HL-60 (cell line): ENCODE data around the gene ANP32D.

Source experiments
- GABPA ChIP-seq: IDR thresholded peaks from 2 replicates; pipeline ENCODE4 v1.6.1; 2012; ENCODE audit warnings: low read depth
- POLR2AphosphoS5 ChIP-seq: IDR thresholded peaks from 2 replicates; pipeline ENCODE4 v1.6.1; 2012; ENCODE audit warnings: low read depth
- SPI1 ChIP-seq: IDR thresholded peaks from 2 replicates; pipeline ENCODE4 v1.6.1; 2012; ENCODE audit warnings: low read depth, mild to moderate bottlenecking, borderline replicate concordance
- TF ChIP-seq, protein P1 (sequence below): IDR thresholded peaks from one replicate; pipeline ENCODE4 v1.5.1; 2011; ENCODE audit warnings: low read length, control low read depth, inconsistent platforms; ENCODE audit not compliant: insufficient read depth
- TF ChIP-seq, protein P2 (sequence below): IDR thresholded peaks from 2 replicates; pipeline ENCODE4 v1.6.1; 2012; ENCODE audit warnings: low read depth; ENCODE audit not compliant: insufficient replicate concordance

DNA sequence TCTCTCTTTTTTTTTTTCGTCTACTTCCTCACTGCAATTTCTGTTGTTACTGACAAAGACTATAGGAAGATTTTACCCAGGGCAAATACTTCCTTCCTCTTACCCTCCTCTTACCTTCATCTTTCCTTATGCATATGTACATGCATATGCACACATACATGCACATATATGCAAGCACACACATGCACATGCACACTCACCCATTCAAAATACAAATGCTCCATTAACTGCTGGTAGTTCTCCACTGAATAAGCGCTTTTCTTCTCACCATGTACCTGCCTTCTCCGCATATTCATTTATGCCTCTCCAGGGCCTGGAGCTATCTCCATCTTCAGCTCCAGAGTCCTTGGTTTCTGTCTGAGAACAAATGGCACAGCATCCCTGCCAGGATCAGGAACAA is 10.6 kb downstream of the ANP32D start:
- TF ChIP-seq, protein P1, sequence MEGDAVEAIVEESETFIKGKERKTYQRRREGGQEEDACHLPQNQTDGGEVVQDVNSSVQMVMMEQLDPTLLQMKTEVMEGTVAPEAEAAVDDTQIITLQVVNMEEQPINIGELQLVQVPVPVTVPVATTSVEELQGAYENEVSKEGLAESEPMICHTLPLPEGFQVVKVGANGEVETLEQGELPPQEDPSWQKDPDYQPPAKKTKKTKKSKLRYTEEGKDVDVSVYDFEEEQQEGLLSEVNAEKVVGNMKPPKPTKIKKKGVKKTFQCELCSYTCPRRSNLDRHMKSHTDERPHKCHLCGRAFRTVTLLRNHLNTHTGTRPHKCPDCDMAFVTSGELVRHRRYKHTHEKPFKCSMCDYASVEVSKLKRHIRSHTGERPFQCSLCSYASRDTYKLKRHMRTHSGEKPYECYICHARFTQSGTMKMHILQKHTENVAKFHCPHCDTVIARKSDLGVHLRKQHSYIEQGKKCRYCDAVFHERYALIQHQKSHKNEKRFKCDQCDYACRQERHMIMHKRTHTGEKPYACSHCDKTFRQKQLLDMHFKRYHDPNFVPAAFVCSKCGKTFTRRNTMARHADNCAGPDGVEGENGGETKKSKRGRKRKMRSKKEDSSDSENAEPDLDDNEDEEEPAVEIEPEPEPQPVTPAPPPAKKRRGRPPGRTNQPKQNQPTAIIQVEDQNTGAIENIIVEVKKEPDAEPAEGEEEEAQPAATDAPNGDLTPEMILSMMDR = no peak
- TF ChIP-seq POLR2AphosphoS5 = no peak
- TF ChIP-seq, protein P2, sequence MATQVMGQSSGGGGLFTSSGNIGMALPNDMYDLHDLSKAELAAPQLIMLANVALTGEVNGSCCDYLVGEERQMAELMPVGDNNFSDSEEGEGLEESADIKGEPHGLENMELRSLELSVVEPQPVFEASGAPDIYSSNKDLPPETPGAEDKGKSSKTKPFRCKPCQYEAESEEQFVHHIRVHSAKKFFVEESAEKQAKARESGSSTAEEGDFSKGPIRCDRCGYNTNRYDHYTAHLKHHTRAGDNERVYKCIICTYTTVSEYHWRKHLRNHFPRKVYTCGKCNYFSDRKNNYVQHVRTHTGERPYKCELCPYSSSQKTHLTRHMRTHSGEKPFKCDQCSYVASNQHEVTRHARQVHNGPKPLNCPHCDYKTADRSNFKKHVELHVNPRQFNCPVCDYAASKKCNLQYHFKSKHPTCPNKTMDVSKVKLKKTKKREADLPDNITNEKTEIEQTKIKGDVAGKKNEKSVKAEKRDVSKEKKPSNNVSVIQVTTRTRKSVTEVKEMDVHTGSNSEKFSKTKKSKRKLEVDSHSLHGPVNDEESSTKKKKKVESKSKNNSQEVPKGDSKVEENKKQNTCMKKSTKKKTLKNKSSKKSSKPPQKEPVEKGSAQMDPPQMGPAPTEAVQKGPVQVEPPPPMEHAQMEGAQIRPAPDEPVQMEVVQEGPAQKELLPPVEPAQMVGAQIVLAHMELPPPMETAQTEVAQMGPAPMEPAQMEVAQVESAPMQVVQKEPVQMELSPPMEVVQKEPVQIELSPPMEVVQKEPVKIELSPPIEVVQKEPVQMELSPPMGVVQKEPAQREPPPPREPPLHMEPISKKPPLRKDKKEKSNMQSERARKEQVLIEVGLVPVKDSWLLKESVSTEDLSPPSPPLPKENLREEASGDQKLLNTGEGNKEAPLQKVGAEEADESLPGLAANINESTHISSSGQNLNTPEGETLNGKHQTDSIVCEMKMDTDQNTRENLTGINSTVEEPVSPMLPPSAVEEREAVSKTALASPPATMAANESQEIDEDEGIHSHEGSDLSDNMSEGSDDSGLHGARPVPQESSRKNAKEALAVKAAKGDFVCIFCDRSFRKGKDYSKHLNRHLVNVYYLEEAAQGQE = no peak
- no peak for TF ChIP-seq SPI1
- no peak for TF ChIP-seq GABPA
